ENCODE data around the gene CD200R1L.

GRCh38 chr3:112806903-112807302 is 39.8 kb downstream of the CD200R1L start:
- TF ChIP-seq, protein P1, sequence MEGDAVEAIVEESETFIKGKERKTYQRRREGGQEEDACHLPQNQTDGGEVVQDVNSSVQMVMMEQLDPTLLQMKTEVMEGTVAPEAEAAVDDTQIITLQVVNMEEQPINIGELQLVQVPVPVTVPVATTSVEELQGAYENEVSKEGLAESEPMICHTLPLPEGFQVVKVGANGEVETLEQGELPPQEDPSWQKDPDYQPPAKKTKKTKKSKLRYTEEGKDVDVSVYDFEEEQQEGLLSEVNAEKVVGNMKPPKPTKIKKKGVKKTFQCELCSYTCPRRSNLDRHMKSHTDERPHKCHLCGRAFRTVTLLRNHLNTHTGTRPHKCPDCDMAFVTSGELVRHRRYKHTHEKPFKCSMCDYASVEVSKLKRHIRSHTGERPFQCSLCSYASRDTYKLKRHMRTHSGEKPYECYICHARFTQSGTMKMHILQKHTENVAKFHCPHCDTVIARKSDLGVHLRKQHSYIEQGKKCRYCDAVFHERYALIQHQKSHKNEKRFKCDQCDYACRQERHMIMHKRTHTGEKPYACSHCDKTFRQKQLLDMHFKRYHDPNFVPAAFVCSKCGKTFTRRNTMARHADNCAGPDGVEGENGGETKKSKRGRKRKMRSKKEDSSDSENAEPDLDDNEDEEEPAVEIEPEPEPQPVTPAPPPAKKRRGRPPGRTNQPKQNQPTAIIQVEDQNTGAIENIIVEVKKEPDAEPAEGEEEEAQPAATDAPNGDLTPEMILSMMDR (IDR thresholded peaks at IDR 0.05) = no peak
- no peak for TF ChIP-seq POLR2A (IDR thresholded peaks at IDR 0.05)
